ENCODE results near the gene CIROP.

DNA sequence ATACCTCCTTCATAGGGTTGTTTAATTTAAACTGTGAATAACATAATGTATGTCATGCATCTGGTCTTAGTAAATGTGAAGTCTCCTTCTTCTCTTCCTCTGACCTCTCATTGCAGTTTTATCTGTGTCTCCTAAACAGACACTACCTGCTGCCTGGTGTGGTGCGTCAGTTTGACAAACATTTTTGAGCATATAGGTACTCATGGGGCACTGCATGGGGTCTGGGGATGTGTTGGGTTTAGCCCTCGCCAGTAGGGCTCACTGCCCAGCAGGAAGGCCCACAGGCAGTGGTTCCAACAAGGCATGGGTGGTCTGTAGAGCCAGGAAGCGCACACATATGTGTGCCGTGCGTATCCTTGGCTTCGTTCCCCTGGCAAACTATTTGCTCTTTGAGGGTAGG, 17.3 kb upstream of the CIROP start:
- TF ChIP-seq, protein P1, sequence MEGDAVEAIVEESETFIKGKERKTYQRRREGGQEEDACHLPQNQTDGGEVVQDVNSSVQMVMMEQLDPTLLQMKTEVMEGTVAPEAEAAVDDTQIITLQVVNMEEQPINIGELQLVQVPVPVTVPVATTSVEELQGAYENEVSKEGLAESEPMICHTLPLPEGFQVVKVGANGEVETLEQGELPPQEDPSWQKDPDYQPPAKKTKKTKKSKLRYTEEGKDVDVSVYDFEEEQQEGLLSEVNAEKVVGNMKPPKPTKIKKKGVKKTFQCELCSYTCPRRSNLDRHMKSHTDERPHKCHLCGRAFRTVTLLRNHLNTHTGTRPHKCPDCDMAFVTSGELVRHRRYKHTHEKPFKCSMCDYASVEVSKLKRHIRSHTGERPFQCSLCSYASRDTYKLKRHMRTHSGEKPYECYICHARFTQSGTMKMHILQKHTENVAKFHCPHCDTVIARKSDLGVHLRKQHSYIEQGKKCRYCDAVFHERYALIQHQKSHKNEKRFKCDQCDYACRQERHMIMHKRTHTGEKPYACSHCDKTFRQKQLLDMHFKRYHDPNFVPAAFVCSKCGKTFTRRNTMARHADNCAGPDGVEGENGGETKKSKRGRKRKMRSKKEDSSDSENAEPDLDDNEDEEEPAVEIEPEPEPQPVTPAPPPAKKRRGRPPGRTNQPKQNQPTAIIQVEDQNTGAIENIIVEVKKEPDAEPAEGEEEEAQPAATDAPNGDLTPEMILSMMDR (IDR thresholded peaks at IDR 0.05): no peak
- TF ChIP-seq POLR2A (IDR thresholded peaks at IDR 0.05) (no peak), POLR2AphosphoS5 (IDR thresholded peaks at IDR 0.05) (no peak)

All from sigmoid colon (tissue), 4 donors.